GM18951 (cell line): ENCODE results near the gene FAP.

Source experiments
- POLR2A ChIP-seq: IDR thresholded peaks from 4 replicates; pipeline ENCODE4 v1.6.1; 2011; ENCODE audit warnings: mild to moderate bottlenecking; ENCODE audit not compliant: insufficient read length, insufficient read depth; ENCODE audit errors: extremely low read depth
- in situ Hi-C: fragments of 300-500 bp; cut with MboI; formaldehyde crosslinking; loops from one replicate; pipeline ENCODE4 v1.12.0; 2022; ENCODE audit warnings: low sequenced_read_pairs, mixed read lengths, inconsistent platforms; ENCODE audit not compliant: unreplicated experiment

The FAP gene

GRCh38 chr2:162196638-162197037, 46.6 kb downstream of the FAP start:
- TF ChIP-seq POLR2A: no peak
- in situ Hi-C loops: no loop called here

- TF ChIP-seq POLR2A: no peak
- in situ Hi-C loops: no loop called here
Observed at GRCh38 chr2:162188451-162188850, 54.8 kb downstream of the FAP start.

GRCh38 chr2:162185541-162186232, 57.6 kb downstream of the FAP start:
- in situ Hi-C loops: no loop called here
- TF ChIP-seq POLR2A: no peak

- in situ Hi-C loops: no loop called here
- no peak for TF ChIP-seq POLR2A
Observed at GRCh38 chr2:162184821-162185450, 58.3 kb downstream of the FAP start.

- no peak for TF ChIP-seq POLR2A
- in situ Hi-C loops: no loop called here
Observed at GRCh38 chr2:162184359-162184758, 58.9 kb downstream of the FAP start.

GRCh38 chr2:162182395-162182794, 60.9 kb downstream of the FAP start:
- in situ Hi-C loops: no loop called here
- no peak for TF ChIP-seq POLR2A

GRCh38 chr2:162177301-162177700, 65.9 kb downstream of the FAP start:
- no peak for TF ChIP-seq POLR2A
- in situ Hi-C loops: no loop called here

- no peak for TF ChIP-seq POLR2A
- in situ Hi-C loops: no loop called here
Observed at GRCh38 chr2:162175714-162176113, 67.5 kb downstream of the FAP start.

- in situ Hi-C loops: no loop called here
- TF ChIP-seq POLR2A: no peak
Observed at GRCh38 chr2:162174746-162175145, 68.5 kb downstream of the FAP start.

GRCh38 chr2:162172802-162173370, 70.4 kb downstream of the FAP start:
- TF ChIP-seq POLR2A: no peak
- in situ Hi-C loops: no loop called here

GRCh38 chr2:162166745-162167144, 76.5 kb downstream of the FAP start:
- no peak for TF ChIP-seq POLR2A
- in situ Hi-C loops: no loop called here

- in situ Hi-C loops: no loop called here
- no peak for TF ChIP-seq POLR2A
Observed at GRCh38 chr2:162166174-162166573, 77.1 kb downstream of the FAP start.

- TF ChIP-seq POLR2A: no peak
- in situ Hi-C loops: no loop called here
Observed at GRCh38 chr2:162164802-162165201, 78.4 kb downstream of the FAP start.

GRCh38 chr2:162159446-162159845, 83.8 kb downstream of the FAP start:
- in situ Hi-C loops: no loop called here

More at GRCh38 chr2:162159446-162159845, 83.8 kb downstream of the FAP start:
- TF ChIP-seq POLR2A: no peak
